ENCODE data around the gene AMMECR1. TPM values are rescaled to one million over a fixed set of nuclear protein-coding genes. Genes with fewer than 3 reads are reported as not detected.

Gene AMMECR1
- total and polyA plus RNA-seq, 2 experiments from 2014 or later, result 16.9 to 32.5 TPM

DNA sequence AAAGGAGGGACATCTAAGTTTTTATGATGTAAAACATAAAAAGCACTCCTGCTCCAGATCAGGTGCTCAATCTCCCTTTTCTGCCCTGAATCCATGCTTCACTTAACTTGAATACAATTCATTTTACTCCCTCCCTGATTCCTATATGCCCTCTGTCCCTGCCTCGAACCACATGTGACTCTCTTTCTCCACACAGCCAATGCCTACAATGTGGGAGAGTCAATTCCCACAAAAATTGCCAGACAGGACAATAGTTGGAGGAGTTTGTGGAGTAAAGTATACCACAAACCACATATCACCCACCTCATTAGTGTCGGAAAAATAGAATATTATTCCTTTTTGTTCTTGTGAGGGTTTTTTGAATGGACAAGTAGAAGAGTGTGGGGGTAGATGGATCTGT is 9.7 kb downstream of the AMMECR1 start:
- DNase-seq (ENCODE audit: low spot score) (no peak), ATAC-seq (no peak)
- H3K4me3 Mint-ChIP-seq, result no peak overlapping the region
- Histone ChIP-seq H3K4me3 (no peak overlapping the region), H3K79me2 (replicated peaks; ENCODE audit: insufficient read depth) (peaks cover 99% of the 10 kb centered on the region), H3K4me1 (ENCODE audit: insufficient read depth) (peaks cover 30% of the 10 kb centered on the region), H4K20me1 (replicated peaks; ENCODE audit: insufficient read depth) (no peaks in the 10 kb centered on the region; the same call in 1 of the 2 replicates), H3K27ac (ENCODE audit: low read depth) (no peak overlapping the region), H3K27me3 (ENCODE audit: insufficient read depth) (no peaks in the 10 kb centered on the region), H2AFZ (no peak overlapping the region), H3F3A (replicated peaks; ENCODE audit: low read depth) (no peaks in the 10 kb centered on the region), H3K36me3 (ENCODE audit: insufficient read depth) (no peaks in the 10 kb centered on the region), H3K9me2 (ENCODE audit: insufficient read depth) (no peaks in the 10 kb centered on the region), H3K4me2 (no peak overlapping the region)
- no peak for TF ChIP-seq ZNF114 (CRISPR knock-in tag; IDR thresholded peaks at IDR 0.05)
- no peak for TF ChIP-seq JUNB (IDR thresholded peaks at IDR 0.05; ENCODE audit: unreplicated experiment)
- no peak for TF ChIP-seq CREB1 (CRISPR knock-in tag; IDR thresholded peaks at IDR 0.05; ENCODE audit: low read depth)
- TF ChIP-seq, protein P1, sequence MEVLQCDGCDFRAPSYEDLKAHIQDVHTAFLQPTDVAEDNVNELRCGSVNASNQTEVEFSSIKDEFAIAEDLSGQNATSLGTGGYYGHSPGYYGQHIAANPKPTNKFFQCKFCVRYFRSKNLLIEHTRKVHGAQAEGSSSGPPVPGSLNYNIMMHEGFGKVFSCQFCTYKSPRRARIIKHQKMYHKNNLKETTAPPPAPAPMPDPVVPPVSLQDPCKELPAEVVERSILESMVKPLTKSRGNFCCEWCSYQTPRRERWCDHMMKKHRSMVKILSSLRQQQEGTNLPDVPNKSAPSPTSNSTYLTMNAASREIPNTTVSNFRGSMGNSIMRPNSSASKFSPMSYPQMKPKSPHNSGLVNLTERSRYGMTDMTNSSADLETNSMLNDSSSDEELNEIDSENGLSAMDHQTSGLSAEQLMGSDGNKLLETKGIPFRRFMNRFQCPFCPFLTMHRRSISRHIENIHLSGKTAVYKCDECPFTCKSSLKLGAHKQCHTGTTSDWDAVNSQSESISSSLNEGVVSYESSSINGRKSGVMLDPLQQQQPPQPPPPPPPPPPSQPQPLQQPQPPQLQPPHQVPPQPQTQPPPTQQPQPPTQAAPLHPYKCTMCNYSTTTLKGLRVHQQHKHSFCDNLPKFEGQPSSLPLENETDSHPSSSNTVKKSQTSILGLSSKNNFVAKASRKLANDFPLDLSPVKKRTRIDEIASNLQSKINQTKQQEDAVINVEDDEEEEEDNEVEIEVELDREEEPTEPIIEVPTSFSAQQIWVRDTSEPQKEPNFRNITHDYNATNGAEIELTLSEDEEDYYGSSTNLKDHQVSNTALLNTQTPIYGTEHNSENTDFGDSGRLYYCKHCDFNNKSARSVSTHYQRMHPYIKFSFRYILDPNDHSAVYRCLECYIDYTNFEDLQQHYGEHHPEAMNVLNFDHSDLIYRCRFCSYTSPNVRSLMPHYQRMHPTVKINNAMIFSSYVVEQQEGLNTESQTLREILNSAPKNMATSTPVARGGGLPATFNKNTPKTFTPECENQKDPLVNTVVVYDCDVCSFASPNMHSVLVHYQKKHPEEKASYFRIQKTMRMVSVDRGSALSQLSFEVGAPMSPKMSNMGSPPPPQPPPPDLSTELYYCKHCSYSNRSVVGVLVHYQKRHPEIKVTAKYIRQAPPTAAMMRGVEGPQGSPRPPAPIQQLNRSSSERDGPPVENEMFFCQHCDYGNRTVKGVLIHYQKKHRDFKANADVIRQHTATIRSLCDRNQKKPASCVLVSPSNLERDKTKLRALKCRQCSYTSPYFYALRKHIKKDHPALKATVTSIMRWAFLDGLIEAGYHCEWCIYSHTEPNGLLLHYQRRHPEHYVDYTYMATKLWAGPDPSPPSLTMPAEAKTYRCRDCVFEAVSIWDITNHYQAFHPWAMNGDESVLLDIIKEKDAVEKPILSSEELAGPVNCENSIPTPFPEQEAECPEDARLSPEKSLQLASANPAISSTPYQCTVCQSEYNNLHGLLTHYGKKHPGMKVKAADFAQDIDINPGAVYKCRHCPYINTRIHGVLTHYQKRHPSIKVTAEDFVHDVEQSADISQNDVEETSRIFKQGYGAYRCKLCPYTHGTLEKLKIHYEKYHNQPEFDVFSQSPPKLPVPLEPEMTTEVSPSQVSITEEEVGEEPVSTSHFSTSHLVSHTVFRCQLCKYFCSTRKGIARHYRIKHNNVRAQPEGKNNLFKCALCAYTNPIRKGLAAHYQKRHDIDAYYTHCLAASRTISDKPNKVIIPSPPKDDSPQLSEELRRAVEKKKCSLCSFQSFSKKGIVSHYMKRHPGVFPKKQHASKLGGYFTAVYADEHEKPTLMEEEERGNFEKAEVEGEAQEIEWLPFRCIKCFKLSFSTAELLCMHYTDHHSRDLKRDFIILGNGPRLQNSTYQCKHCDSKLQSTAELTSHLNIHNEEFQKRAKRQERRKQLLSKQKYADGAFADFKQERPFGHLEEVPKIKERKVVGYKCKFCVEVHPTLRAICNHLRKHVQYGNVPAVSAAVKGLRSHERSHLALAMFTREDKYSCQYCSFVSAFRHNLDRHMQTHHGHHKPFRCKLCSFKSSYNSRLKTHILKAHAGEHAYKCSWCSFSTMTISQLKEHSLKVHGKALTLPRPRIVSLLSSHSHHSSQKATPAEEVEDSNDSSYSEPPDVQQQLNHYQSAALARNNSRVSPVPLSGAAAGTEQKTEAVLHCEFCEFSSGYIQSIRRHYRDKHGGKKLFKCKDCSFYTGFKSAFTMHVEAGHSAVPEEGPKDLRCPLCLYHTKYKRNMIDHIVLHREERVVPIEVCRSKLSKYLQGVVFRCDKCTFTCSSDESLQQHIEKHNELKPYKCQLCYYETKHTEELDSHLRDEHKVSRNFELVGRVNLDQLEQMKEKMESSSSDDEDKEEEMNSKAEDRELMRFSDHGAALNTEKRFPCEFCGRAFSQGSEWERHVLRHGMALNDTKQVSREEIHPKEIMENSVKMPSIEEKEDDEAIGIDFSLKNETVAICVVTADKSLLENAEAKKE (CRISPR knock-in tag; IDR thresholded peaks at IDR 0.05), result no peak
- TF ChIP-seq STAT1 (IDR thresholded peaks at IDR 0.05; ENCODE audit: unreplicated experiment), result no peak
- no peak for TF ChIP-seq EZH2phosphoT487 (IDR thresholded peaks at IDR 0.05; ENCODE audit: unreplicated experiment)
- TF ChIP-seq, protein P2, sequence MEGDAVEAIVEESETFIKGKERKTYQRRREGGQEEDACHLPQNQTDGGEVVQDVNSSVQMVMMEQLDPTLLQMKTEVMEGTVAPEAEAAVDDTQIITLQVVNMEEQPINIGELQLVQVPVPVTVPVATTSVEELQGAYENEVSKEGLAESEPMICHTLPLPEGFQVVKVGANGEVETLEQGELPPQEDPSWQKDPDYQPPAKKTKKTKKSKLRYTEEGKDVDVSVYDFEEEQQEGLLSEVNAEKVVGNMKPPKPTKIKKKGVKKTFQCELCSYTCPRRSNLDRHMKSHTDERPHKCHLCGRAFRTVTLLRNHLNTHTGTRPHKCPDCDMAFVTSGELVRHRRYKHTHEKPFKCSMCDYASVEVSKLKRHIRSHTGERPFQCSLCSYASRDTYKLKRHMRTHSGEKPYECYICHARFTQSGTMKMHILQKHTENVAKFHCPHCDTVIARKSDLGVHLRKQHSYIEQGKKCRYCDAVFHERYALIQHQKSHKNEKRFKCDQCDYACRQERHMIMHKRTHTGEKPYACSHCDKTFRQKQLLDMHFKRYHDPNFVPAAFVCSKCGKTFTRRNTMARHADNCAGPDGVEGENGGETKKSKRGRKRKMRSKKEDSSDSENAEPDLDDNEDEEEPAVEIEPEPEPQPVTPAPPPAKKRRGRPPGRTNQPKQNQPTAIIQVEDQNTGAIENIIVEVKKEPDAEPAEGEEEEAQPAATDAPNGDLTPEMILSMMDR (conservative IDR thresholded peaks at IDR 0.05; ENCODE audit: low read depth in 2 of 2), result no peak
- no peak for TF ChIP-seq EZH2 (IDR thresholded peaks at IDR 0.05; ENCODE audit: low read depth, unreplicated experiment)
- TF ChIP-seq ZNF331 (CRISPR knock-in tag; IDR thresholded peaks at IDR 0.05; ENCODE audit: low read depth), result no peak
- no peak for TF ChIP-seq NANOG (IDR thresholded peaks at IDR 0.05; ENCODE audit: borderline replicate concordance)
- TF ChIP-seq POLR2AphosphoS5 (IDR thresholded peaks at IDR 0.05; ENCODE audit: low read depth), result no peak
- TF ChIP-seq, protein P3, sequence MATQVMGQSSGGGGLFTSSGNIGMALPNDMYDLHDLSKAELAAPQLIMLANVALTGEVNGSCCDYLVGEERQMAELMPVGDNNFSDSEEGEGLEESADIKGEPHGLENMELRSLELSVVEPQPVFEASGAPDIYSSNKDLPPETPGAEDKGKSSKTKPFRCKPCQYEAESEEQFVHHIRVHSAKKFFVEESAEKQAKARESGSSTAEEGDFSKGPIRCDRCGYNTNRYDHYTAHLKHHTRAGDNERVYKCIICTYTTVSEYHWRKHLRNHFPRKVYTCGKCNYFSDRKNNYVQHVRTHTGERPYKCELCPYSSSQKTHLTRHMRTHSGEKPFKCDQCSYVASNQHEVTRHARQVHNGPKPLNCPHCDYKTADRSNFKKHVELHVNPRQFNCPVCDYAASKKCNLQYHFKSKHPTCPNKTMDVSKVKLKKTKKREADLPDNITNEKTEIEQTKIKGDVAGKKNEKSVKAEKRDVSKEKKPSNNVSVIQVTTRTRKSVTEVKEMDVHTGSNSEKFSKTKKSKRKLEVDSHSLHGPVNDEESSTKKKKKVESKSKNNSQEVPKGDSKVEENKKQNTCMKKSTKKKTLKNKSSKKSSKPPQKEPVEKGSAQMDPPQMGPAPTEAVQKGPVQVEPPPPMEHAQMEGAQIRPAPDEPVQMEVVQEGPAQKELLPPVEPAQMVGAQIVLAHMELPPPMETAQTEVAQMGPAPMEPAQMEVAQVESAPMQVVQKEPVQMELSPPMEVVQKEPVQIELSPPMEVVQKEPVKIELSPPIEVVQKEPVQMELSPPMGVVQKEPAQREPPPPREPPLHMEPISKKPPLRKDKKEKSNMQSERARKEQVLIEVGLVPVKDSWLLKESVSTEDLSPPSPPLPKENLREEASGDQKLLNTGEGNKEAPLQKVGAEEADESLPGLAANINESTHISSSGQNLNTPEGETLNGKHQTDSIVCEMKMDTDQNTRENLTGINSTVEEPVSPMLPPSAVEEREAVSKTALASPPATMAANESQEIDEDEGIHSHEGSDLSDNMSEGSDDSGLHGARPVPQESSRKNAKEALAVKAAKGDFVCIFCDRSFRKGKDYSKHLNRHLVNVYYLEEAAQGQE (IDR thresholded peaks at IDR 0.05; ENCODE audit: unreplicated experiment), result no peak
- TF ChIP-seq, protein P4, sequence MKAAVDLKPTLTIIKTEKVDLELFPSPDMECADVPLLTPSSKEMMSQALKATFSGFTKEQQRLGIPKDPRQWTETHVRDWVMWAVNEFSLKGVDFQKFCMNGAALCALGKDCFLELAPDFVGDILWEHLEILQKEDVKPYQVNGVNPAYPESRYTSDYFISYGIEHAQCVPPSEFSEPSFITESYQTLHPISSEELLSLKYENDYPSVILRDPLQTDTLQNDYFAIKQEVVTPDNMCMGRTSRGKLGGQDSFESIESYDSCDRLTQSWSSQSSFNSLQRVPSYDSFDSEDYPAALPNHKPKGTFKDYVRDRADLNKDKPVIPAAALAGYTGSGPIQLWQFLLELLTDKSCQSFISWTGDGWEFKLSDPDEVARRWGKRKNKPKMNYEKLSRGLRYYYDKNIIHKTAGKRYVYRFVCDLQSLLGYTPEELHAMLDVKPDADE (IDR thresholded peaks at IDR 0.05), result no peak
- peaks cover 50% of the 10 kb centered on the region for H3K4me1 Mint-ChIP-seq
- H3K27ac Mint-ChIP-seq, result peak overlapping the region; percentile 62; the same call in 1 of the 2 replicates
- no peaks in the 10 kb centered on the region for H3K36me3 Mint-ChIP-seq (ENCODE audit: low read depth)
- H3K27me3 Mint-ChIP-seq (ENCODE audit: insufficient read depth, low read depth, poor library complexity), result no peaks in the 10 kb centered on the region
- H3K9me3 Mint-ChIP-seq, result no peaks in the 10 kb centered on the region

All from GM23338 (cell line).